HepG2 (cell line): ENCODE results near the gene RPL31. TPM values are rescaled to one million over a fixed set of nuclear protein-coding genes. Genes with fewer than 3 reads are reported as not detected.

Experiments used
- EP300 ChIP-seq, 3 experiments: sonication (generic) in 1 of 3; formaldehyde crosslinking in 1 of 3; IDR thresholded peaks; 2 replicates each; pipeline versions ENCODE4 v1.5.1 to v1.6.1; 2011 to 2020; ENCODE audit warnings: low read depth in 2 of 3, low read length in 2 of 3, borderline replicate concordance in 1 of 3, improper control_type of control experiment in 1 of 3, mild to moderate bottlenecking in 1 of 3, missing genetic modification reagents in 1 of 3, moderate library complexity in 1 of 3
- FOSL1 ChIP-seq: sonication (generic); formaldehyde crosslinking; IDR thresholded peaks from 2 replicates; pipeline ENCODE4 v1.9.0; 2021; ENCODE audit warnings: missing genetic modification reagents, borderline replicate concordance
- GPBP1L1 ChIP-seq: sonication (generic); formaldehyde crosslinking; IDR thresholded peaks from 2 replicates; pipeline ENCODE4 v1.5.0; 2020; ENCODE audit warnings: mild to moderate bottlenecking, missing genetic modification reagents
- HNRNPUL1 ChIP-seq: fragments of 200-400 bp; formaldehyde crosslinking; IDR thresholded peaks from 2 replicates; pipeline ENCODE4 v1.6.1; 2017; ENCODE audit warnings: low read depth, mild to moderate bottlenecking, low read length, moderate library complexity
- KLF15 ChIP-seq: sonication (generic); formaldehyde crosslinking; IDR thresholded peaks from 2 replicates; pipeline ENCODE4 v1.8.1; 2023; ENCODE audit warnings: borderline replicate concordance, mild to moderate bottlenecking, inconsistent platforms, missing genetic modification reagents, mixed read lengths
- MYPOP ChIP-seq: sonication (generic); formaldehyde crosslinking; IDR thresholded peaks from 2 replicates; pipeline ENCODE4 v1.8.1; 2023; ENCODE audit warnings: mild to moderate bottlenecking, moderate library complexity, missing genetic modification reagents
- PRDM4 ChIP-seq: sonication (generic); formaldehyde crosslinking; IDR thresholded peaks from 2 replicates; pipeline ENCODE4 v1.9.0; 2021; ENCODE audit warnings: missing genetic modification reagents, borderline replicate concordance
- RXRB ChIP-seq: IDR thresholded peaks from 2 replicates; pipeline ENCODE4 v1.6.1; 2016; ENCODE audit warnings: borderline replicate concordance, missing genetic modification reagents, missing compliant biosample characterization
- SNAPC4 ChIP-seq: sonication (generic); formaldehyde crosslinking; IDR thresholded peaks from 2 replicates; pipeline ENCODE4 v1.4.0; 2020; ENCODE audit warnings: mild to moderate bottlenecking, missing genetic modification reagents
- TOE1 ChIP-seq: sonication (generic); formaldehyde crosslinking; IDR thresholded peaks from 2 replicates; pipeline ENCODE4 v1.4.0; 2020; ENCODE audit warnings: mild to moderate bottlenecking, missing genetic modification reagents
- ZBTB25 ChIP-seq: IDR thresholded peaks from 2 replicates; pipeline ENCODE4 v1.6.1; 2018; ENCODE audit warnings: missing genetic modification reagents
- ZNF574 ChIP-seq: sonication (generic); formaldehyde crosslinking; IDR thresholded peaks from 2 replicates; pipeline ENCODE4 v1.4.0; 2020; ENCODE audit warnings: missing genetic modification reagents
- ZNF605 ChIP-seq: sonication (generic); formaldehyde crosslinking; IDR thresholded peaks from 2 replicates; pipeline ENCODE4 v1.8.0; 2022; ENCODE audit warnings: mild to moderate bottlenecking, missing genetic modification reagents
- ZNF761 ChIP-seq: sonication (generic); formaldehyde crosslinking; conservative IDR thresholded peaks from 2 replicates; pipeline ENCODE4 v1.4.0; 2020; ENCODE audit warnings: mild to moderate bottlenecking, missing genetic modification reagents
- polyA plus RNA-seq, 8 experiments: library from polyadenylated mRNA; depleted of rRNA in 3 of 8; stranded (reverse) in 7 of 8; unstranded in 1 of 8; fragments of >200 nt; fragmentation: Illumina TruSeq in 4 of 8; extraction: Trizol in 4 of 8; gene quantifications; 2 replicates each; pipeline versions ENCODE4 v1.2.1 to v1.2.3, GENCODE V29; 2011 to 2016; ENCODE audit warnings: low read depth in 4 of 8, missing spikeins in 1 of 8, mixed read lengths in 1 of 8; ENCODE audit not compliant: insufficient read depth in 1 of 8
- total RNA-seq, 5 experiments: library from RNA; depleted of rRNA; stranded (reverse); fragments of >200 nt; fragmentation: Illumina TruSeq; extraction: Trizol; gene quantifications; 2 replicates each; pipeline ENCODE4 v1.2.3, GENCODE V29; 2016; ENCODE audit warnings: low read depth in 1 of 5

RPL31 gene
- total and polyA plus RNA-seq, 2 of the 13 experiments (the other 11 are each of a cell fraction or from before 2014, with no cell fraction given), result 3,331 to 3,582 TPM

GRCh38 chr2:101012706-101013181, 10.7 kb downstream of the RPL31 start (continued):
- no peak for TF ChIP-seq SNAPC4 (CRISPR knock-in tag)
- no peak for TF ChIP-seq FOSL1
- TF ChIP-seq MYPOP (CRISPR knock-in tag), result 0 out of 2 replicates have a peak, but pooled peaks have one; percentile 42
- 0 out of 2 replicates have a peak, but pooled peaks have one; percentile 23 for TF ChIP-seq ZBTB25 (CRISPR knock-in tag)
- no peak for TF ChIP-seq KLF15 (CRISPR knock-in tag)
- no peak for TF ChIP-seq RXRB
- no peak for TF ChIP-seq PRDM4 (CRISPR knock-in tag)
- no peak for TF ChIP-seq ZNF574 (CRISPR knock-in tag)
- TF ChIP-seq ZNF605 (CRISPR knock-in tag), result no peak
- TF ChIP-seq EP300 (IDR thresholded peaks at IDR 0.05; ENCODE audit: low read depth in 2 of 2, low read length in 2 of 2), result no peak
- no peak for TF ChIP-seq EP300 (CRISPR knock-in tag; IDR thresholded peaks at IDR 0.05; ENCODE audit: borderline replicate concordance)
- no peak for TF ChIP-seq HNRNPUL1
- no peak for TF ChIP-seq GPBP1L1 (CRISPR knock-in tag)
- no peak for TF ChIP-seq TOE1
- no peak for TF ChIP-seq ZNF761 (CRISPR knock-in tag)
